GM21717 (cell line): ENCODE data around the gene NAIF1.
"Not testable (repeated sequence)": the region's sequence is repeated elsewhere in the genome, so short reads cannot be mapped to it uniquely, and the experiment has no call there.

Source experiments
- ATAC-seq: cut with Tn5 transposase; IDR thresholded peaks from one replicate; pipeline ENCODE4 v1.9.1; 2021; ENCODE audit warnings: mild to moderate bottlenecking, moderate library complexity; ENCODE audit not compliant: unreplicated experiment

Gene NAIF1

DNA sequence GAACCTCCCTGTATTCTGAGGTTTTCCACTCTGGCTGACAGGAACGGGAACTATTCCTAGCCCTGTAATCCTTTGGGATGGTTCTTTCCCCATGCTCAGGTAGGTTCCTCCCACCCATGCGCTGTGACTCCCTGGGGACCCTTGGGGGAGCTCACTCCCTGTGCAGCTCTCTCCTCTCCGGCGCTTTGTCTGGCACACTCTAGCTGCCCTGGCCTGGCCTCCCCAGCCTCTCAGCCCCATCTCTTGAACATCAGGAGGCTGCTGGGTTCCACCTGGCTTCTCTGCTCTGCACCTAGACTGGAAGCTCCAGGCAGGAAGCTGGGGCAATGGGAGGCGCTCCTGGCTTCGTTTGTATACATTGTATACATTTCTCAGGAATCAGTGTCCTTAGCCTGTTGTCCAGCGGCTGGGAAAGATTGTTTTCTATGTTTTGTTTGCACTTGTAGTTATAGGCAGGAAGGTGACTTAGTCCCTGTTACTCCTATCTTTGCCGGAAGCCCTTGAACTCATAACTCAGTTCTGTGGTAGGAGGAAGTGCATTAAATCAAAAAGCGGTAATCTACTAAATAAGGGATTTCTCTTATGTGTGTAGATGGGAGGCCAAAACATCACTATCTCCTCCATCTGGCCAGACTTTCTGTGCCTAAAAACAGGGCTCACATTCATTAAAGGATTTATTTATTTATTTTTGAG is 21.3 kb upstream of the NAIF1 start:
- ATAC-seq: no peak

- ATAC-seq: no peak
Observed at GRCh38 chr9:128087262-128087661, 20.1 kb upstream of the NAIF1 start.

DNA sequence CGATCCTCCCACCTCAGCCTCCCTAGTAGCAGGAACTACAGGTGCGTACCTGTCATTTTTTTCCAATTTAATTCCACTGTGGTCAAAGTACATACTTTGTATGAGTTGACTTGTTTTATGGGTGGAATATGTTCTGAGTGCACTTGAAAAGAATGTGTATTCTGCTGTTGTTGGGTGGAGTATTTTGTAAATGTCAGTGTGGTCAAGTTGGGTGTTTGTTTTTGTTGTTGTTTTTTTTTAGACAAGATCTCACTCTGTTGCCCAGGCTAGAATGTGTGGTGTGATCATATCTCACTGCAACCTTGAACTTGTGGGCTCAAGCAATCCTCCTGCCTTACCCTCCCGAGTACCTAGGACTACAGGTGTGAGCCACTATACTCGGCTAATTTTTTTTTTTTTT is 18.8 kb upstream of the NAIF1 start:
- ATAC-seq: no peak

DNA sequence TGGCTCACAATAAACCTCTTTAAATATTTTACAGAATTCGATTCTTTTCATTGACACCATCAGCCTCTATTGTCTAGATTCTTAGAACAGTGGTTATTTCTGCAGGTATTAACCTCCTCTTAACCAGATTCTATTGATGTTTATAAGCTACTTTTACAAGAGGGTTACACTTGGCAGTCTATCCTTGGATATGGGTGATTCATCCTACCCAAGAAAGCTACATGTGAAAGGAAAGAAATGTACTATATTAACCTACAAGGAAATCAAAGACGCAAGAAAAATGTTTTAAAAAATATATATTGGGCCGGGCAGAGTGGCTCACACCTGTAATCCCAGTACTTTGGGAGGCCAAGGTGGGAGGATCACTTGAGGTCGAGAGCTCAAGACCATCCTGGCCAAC is 17.6 kb upstream of the NAIF1 start:
- no peak for ATAC-seq

GRCh38 chr9:128082151-128082550 is 15.0 kb upstream of the NAIF1 start:
- ATAC-seq: no peak

GRCh38 chr9:128081056-128081455 is 13.9 kb upstream of the NAIF1 start:
- ATAC-seq: no peak

DNA sequence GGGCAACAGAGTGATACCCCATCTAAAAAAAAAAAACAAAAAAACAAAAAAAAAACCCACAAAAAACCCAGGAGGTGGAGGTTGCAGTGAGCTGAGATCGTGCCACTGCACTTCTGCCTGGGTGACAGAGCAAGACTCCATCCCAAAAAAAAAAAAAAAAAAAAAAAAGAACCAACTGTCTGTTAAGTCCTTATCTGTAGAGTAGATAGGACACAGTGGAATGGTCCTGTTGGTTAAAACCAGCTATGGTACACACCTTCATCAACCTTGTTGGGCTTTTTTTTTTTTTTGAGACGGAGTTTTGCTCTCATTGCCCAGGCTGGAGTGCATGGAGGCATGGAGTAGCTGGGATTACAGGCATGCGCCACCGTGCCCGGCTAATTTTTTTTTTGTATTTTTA is 13.1 kb upstream of the NAIF1 start:
- ATAC-seq: no peak

- ATAC-seq: no peak
Observed at GRCh38 chr9:128078504-128079434, 11.6 kb upstream of the NAIF1 start.

GRCh38 chr9:128077847-128078503 is 10.9 kb upstream of the NAIF1 start:
- ATAC-seq: no peak

DNA sequence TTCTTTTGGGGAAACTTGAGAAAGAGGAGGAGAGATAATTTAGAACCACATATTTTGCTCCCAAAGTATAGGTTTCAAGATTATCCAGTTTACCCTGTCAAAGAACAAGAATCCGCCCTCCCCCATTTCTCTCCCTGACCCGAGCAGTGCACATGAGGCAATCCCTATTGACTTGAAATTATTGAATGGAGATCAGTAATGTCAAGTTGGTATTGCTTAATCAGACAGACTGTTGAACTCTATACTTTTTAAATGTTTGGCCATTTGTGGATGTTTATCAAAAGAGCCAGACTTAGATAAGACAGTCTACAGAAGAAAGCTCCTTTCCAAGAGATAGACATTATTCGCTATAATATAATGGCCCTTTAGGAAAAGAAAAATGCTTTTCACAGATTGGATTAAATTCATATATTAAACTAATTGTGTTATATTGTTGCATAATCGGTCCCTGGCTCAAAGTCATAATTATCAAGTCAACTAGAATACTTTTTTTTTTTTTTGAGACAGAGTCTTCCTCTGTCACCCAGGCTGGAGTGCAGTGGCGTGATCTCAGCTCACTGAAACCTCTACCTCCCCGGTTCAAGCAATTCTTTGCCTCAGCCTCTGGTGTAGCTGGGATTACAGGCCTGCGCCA is 6.2 kb upstream of the NAIF1 start:
- ATAC-seq: no peak

GRCh38 chr9:128072144-128073021 is 5.3 kb upstream of the NAIF1 start:
- ATAC-seq: no peak

DNA sequence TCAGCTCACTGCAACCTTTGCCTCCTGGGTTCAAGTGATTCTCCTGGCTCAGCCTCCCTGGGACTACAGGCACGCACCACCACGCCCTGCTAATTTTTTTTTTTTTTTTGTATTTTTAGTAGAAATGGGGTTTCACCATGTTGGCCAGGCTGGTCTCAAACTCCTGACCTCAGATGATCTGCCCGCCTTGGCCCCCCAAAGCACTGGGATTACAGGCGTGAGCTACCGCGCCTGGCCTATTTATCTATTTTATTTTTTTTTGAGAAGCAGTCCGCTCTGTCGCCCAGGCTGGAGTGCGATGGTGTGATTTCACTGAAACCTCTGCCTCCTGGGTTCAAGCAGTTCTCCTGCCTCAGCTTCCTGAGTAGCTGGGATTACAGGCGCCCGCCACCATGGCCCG is 4.4 kb upstream of the NAIF1 start:
- ATAC-seq: not testable (repeated sequence)

- ATAC-seq: no peak
Observed at GRCh38 chr9:128070874-128071273, 3.8 kb upstream of the NAIF1 start.

- peak; percentile 4 for ATAC-seq
Observed at GRCh38 chr9:128068386-128069205, 1.5 kb upstream of the NAIF1 start.

GRCh38 chr9:128067645-128068385 is 695 bp upstream of the NAIF1 start, which contains the start of gene SLC25A25:
Gene SLC25A25, plus strand, starts transcription at chr9:128068232. Its CDS starts 88 bp downstream, at chr9:128068320.
- peak; percentile 61 for ATAC-seq

DNA sequence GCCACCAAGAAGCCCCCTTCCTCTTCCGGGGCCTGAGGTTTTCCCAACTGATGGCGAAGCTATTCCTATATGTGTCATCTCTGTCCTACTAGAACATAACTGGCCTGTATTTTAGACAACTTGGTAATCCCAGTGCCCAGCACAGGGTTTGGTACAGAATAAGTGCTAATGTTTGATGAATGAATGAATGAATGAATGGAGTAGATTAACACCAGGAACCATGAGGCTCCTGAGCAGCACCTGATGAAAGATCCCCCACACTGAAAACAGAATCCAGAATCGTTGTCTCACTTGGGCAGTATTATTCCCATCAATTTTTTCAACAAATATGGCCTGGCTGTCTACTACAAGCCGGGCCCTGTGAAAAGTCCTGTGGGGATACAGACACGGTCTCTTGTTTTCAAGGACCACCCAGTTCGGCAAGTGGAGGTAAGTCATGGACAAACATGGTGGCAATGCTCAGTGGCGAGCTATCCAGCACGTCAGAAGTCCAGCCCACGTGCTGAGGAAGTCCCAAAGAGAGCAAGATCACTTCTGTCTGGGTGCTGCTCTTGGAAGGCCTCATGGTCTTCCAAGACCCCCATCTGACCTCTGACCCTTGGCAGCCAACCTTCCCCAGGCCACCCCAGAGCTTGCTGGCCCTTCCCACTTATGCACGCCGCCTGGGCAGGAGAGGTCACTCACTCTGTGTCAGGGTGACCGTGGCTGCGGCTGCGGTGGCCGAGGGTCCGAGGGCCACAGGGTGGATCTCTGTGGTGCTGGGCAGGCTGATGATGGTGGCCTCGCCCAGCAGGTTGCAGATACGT is 1.0 kb downstream of the NAIF1 start:
- ATAC-seq: no peak
